ENCODE results near the gene LARP4. TPM values are rescaled to one million over a fixed set of nuclear protein-coding genes. Genes with fewer than 3 reads are reported as not detected.

The LARP4 gene
- total RNA-seq (10 to 100 TPM; 59.1 to 89.5 (median 77.4) TPM), polyA plus RNA-seq (10 to 100 TPM; 21.2 to 86.6 (median 28.5) TPM)
- long read RNA-seq, donor 1, full-length matches to known transcripts = 5 of 28 reads
- long read RNA-seq, donor 1, partial matches to known transcripts = 10 of 28 reads
- long read RNA-seq, donor 1, other reads (novel, unspliced or antisense) = 13 of 28 reads
- long read RNA-seq, donor 2, full-length matches to known transcripts = 12 of 76 reads
- long read RNA-seq, donor 2, partial matches to known transcripts = 15 of 76 reads
- long read RNA-seq, donor 2, other reads (novel, unspliced or antisense) = 49 of 76 reads

DNA sequence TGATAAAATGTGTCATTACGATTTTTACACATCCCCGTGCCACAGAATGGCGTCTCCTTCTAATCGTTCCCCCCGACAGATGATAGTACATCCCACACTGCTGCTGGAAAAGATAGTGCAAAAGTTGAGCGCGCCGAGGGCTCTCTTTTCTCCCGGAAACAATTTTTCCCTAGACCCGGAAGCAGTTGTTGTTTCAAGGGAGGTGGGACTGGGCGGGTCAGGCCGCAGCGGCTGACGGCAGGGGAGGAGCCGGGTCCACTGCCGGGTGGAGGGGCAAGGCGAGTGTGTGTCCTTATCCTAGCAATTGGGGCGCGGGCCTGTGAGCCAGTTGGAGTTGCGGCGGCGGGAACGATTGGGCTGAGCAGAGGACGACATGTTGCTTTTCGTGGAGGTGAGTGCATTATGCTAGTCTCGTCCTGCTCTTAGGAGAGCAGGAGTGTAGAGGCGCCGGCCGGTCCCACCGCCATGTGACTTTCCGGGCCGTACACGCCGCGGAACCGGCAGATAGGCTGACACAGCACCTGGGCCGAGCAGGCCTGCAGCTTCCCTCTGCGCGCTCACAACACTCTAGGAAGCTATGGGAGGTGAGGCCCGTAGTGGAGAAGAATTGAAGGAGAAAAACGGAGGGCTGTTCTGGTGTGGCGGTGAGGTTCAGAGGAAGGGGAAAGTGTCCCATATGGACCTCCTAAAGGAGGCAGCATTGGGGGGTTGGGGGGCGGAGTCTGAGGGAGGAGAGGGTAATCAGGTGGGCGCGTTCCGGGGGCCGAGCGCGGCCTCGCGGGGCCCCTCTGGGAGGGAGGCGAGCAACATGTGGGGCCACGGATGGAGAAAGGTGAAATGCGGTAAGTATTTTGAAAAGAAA is at the start of gene LARP4:
LARP4 (plus strand) TSS at position 248 of the 862 bp plus-strand sequence; CDS start at position 374, 126 bp downstream.
- H3K27ac ChIP-seq = peak within 1 kb of the TSS; percentile 90
- 0% methylated on average over 53 to 54 of the region's 54 CpGs for WGBS, 3 donors
- intact Hi-C loops (cut with DNase I) = no loop called here
- H3K4me3 ChIP-seq = peak within 1 kb of the TSS; percentile 89
- TF ChIP-seq, protein P1, sequence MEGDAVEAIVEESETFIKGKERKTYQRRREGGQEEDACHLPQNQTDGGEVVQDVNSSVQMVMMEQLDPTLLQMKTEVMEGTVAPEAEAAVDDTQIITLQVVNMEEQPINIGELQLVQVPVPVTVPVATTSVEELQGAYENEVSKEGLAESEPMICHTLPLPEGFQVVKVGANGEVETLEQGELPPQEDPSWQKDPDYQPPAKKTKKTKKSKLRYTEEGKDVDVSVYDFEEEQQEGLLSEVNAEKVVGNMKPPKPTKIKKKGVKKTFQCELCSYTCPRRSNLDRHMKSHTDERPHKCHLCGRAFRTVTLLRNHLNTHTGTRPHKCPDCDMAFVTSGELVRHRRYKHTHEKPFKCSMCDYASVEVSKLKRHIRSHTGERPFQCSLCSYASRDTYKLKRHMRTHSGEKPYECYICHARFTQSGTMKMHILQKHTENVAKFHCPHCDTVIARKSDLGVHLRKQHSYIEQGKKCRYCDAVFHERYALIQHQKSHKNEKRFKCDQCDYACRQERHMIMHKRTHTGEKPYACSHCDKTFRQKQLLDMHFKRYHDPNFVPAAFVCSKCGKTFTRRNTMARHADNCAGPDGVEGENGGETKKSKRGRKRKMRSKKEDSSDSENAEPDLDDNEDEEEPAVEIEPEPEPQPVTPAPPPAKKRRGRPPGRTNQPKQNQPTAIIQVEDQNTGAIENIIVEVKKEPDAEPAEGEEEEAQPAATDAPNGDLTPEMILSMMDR (IDR thresholded peaks at IDR 0.05) = no peak
- H3K27me3 ChIP-seq (ENCODE audit: insufficient read depth in 3 of 3, low read length in 2 of 3) = no peaks in the 10 kb centered on the region
- ATAC-seq (peak; percentile 96 to 99 (median 98)), DNase-seq (peak; percentile 90 to 95)
- peaks cover 27% of the 10 kb centered on the region for H3K4me1 ChIP-seq
- H3K36me3 ChIP-seq (ENCODE audit: insufficient read depth in 1 of 2, low read depth in 1 of 2) = no peaks in the 10 kb centered on the region
- H3K9me3 ChIP-seq = no peaks in the 10 kb centered on the region

DNA sequence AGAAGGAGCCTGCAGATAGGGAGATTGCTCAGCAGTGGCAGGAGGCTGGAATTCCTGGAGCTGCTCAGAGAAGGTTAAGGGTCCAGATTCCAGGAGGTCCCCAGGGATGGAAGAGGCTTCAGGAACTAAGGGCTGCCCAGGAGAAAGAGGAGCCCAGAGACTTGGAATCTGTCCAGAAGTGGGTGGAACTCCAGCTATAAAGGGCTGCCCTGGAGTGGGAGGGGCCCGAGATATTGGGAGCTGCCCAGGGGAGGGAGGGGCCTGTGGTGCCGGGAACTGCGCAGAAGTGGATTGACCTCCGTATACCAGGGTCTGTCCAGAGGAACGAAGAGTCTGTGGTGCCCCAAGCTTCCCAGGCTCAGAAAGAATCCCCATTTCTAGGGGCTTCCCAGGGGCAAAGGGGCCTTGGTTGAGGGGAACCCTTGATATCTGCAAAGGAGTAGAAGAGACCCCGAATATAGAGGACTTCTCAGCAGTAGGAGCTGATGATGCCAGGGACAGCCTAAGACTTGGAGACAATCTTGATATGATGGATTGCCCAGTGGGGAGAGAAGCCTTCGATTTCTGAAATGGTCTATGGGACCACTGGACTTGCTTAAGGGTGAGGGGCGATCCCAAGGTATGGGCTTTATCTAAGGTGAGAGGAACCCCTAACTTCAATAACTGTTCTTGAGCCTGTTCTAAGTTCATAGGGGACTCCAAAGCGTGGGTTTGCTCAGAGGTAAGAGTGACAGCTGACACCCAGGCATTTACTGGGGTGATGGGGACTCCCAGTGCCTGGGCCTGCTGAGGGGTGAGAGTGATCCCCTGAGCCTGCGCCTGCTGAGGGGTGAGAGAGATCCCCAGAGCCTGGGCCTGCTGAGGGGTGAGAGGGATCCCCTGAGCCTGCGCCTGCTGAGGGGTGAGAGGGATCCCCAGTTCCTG is 49.3 kb upstream of the LARP4 start:
- DNase-seq (peak; percentile 27 to 57), ATAC-seq (no peak)
- no peaks in the 10 kb centered on the region for H3K36me3 ChIP-seq (ENCODE audit: insufficient read depth in 1 of 2, low read depth in 1 of 2)
- no peaks in the 10 kb centered on the region for H3K27me3 ChIP-seq (ENCODE audit: insufficient read depth in 3 of 3, low read length in 2 of 3)
- 78 to 87% (median 85%) methylated on average over 11 of the region's 11 CpGs for WGBS, 3 donors
- intact Hi-C loops (cut with DNase I) = no loop called here
- no peak overlapping the region for H3K27ac ChIP-seq
- no peak overlapping the region for H3K4me3 ChIP-seq
- H3K4me1 ChIP-seq = no peaks in the 10 kb centered on the region
- TF ChIP-seq, protein P1 (IDR thresholded peaks at IDR 0.05) = no peak
- no peaks in the 10 kb centered on the region for H3K9me3 ChIP-seq

DNA sequence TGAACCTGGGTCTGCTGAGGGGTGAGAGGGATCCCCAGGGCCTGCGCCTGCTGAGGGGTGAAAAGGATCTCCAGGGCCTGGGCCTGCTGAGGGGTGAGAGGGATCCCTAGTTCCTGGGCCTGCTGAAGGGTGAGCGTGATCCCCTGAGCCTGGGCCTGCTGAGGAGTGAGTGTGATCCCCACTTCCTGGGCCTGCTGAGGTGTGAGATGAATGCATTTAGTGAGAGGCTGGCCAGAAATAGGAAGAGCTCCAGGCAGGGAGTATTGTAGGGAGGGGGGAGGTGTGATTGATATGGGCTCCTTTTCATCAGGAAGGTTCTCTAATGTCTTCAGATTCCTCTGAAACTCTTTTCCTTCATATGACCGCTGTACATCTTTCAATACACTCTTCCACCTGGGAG is 47.3 kb upstream of the LARP4 start:
- Histone ChIP-seq H3K27me3 (ENCODE audit: insufficient read depth in 3 of 3, low read length in 2 of 3) (no peaks in the 10 kb centered on the region), H3K27ac (no peak overlapping the region), H3K4me1 (no peaks in the 10 kb centered on the region), H3K4me3 (no peak overlapping the region), H3K36me3 (ENCODE audit: insufficient read depth in 1 of 2, low read depth in 1 of 2) (no peaks in the 10 kb centered on the region), H3K9me3 (no peaks in the 10 kb centered on the region)
- TF ChIP-seq, protein P1 (IDR thresholded peaks at IDR 0.05) = no peak
- intact Hi-C loops (cut with DNase I) = no loop called here
- 90 to 97% (median 94%) methylated on average over 3 of the region's 3 CpGs for WGBS, 3 donors
- DNase-seq = no peak
- ATAC-seq = no peak

DNA sequence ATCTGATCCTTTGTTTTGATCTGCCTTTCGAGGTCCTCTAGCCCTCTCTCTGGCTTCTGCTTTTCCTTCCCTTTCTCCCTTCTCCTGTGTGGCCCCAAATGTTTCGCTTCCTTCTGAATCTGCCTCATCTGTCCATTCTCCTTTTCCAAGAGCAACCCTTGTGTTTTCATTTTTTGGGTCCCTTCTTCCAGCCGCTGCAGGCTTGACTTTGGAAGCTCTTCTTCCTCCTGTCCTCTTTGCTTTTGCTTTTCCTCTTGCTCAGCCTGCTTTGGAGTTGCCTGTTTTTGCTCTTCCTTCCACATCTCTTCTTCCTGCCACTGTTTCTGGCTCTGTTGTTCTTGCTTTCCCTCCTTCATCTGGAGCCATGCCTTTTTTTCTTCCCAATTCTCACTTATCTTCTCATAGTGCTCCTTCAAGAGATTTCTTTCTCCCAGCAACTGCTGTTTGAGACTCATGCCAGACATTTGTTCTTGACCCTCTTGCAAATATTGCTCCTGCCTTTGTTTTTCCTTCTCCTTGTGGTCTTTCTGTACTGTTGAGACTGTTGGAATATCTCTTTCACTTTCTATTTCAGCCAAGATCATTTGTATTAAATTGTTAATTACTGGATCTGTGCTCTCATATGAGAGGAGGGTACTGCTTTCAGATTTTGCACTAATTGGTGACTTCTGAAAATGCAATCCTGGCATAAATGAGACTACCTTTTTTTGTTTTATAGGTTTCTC is 46.7 kb upstream of the LARP4 start:
- no peak for ATAC-seq
- Histone ChIP-seq H3K27ac (no peak overlapping the region), H3K4me3 (no peak overlapping the region), H3K4me1 (no peaks in the 10 kb centered on the region), H3K9me3 (no peaks in the 10 kb centered on the region), H3K36me3 (ENCODE audit: insufficient read depth in 1 of 2, low read depth in 1 of 2) (no peaks in the 10 kb centered on the region), H3K27me3 (ENCODE audit: insufficient read depth in 3 of 3, low read length in 2 of 3) (no peaks in the 10 kb centered on the region)
- DNase-seq = no peak
- WGBS, 3 donors = 87 to 92% (median 88%) methylated on average over 3 of the region's 3 CpGs
- TF ChIP-seq, protein P1 (IDR thresholded peaks at IDR 0.05) = no peak
- intact Hi-C loops (cut with DNase I) = no loop called here

Measured in psoas muscle (tissue), 8 donors.